AG10803 (cell line): Measurements from ENCODE around the gene EXTL2.
"Not testable (repeated sequence)": the region's sequence is repeated elsewhere in the genome, so short reads cannot be mapped to it uniquely, and the experiment has no call there.

Source experiments
- DNase-seq: peaks from one replicate; pipeline ENCODE4 v3.0.0; 2010; ENCODE audit warnings: low read depth
- H3K4me3 ChIP-seq: 2 replicates; pipeline ENCODE4 v1.5.1; 2011; ENCODE audit warnings: mild to moderate bottlenecking, low read length, control low read depth
- CTCF ChIP-seq: conservative IDR thresholded peaks from 2 replicates; pipeline ENCODE4 v1.5.1; 2011; ENCODE audit warnings: mild to moderate bottlenecking, low read length, control low read depth, inconsistent platforms

Gene EXTL2

GRCh38 chr1:100902365-100902764 is 7.7 kb upstream of the EXTL2 start:
- no peak for TF ChIP-seq CTCF
- no peak overlapping the region for H3K4me3 ChIP-seq
- DNase-seq = no peak

- peak overlapping the region; percentile 91 for H3K4me3 ChIP-seq
- no peak for TF ChIP-seq CTCF
- DNase-seq = peak; percentile 64
Measured at GRCh38 chr1:100896481-100896982, 1.9 kb upstream of the EXTL2 start.

- peak within 1 kb of the TSS; percentile 91 for H3K4me3 ChIP-seq
- no peak for TF ChIP-seq CTCF
- peak; percentile 89 for DNase-seq
Measured at GRCh38 chr1:100895540-100896480, 1.2 kb upstream of the EXTL2 start, which contains the start of gene SLC30A7. TSS of gene SLC30A7 (plus strand) at chr1:100896090. CDS start at chr1:100896263, 173 bp downstream.

GRCh38 chr1:100893718-100894117 is 924 bp downstream of the EXTL2 start:
- H3K4me3 ChIP-seq = peak overlapping the region; percentile 91
- no peak for TF ChIP-seq CTCF
- DNase-seq = no peak

GRCh38 chr1:100892554-100892953 is 2.1 kb downstream of the EXTL2 start:
- no peak for TF ChIP-seq CTCF
- no peak for DNase-seq
- H3K4me3 ChIP-seq = no peak overlapping the region

- H3K4me3 ChIP-seq = no peak overlapping the region
- DNase-seq = no peak
- TF ChIP-seq CTCF = no peak
Measured at GRCh38 chr1:100891380-100891779, 3.3 kb downstream of the EXTL2 start.

- not testable (repeated sequence) for DNase-seq, H3K4me3 ChIP-seq
Measured at GRCh38 chr1:100889869-100890482, 4.7 kb downstream of the EXTL2 start.

- not testable (repeated sequence) for H3K4me3 ChIP-seq, DNase-seq
Measured at GRCh38 chr1:100889007-100889406, 5.6 kb downstream of the EXTL2 start.
